Testis (tissue), 3 donors: ENCODE results near the gene IPO7. TPM values are rescaled to one million over a fixed set of nuclear protein-coding genes. Genes with fewer than 3 reads are reported as not detected.
A peak's percentile ranks its signal among the peaks of the same experiment; 100 is the strongest.
"Not testable (repeated sequence)": the region's sequence is repeated elsewhere in the genome, so short reads cannot be mapped to it uniquely, and the experiment has no call there.

ENCODE experiments used
- DNase-seq: peaks from one replicate; pipeline ENCODE4 v3.0.0-alpha.2; 2019
- H3K27ac ChIP-seq, 2 donors: fragments of 200-600 bp; sonication (generic); one replicate each; pipeline ENCODE4 v1.5.1; 2019
- H3K27me3 ChIP-seq: fragments of 200-600 bp; sonication (generic); one replicate; pipeline ENCODE4 v1.5.1; 2019
- H3K36me3 ChIP-seq: fragments of 200-600 bp; sonication (generic); one replicate; pipeline ENCODE4 v1.5.1; 2017; ENCODE audit warnings: low read depth; ENCODE audit errors: missing control alignments
- H3K4me1 ChIP-seq: fragments of 200-600 bp; sonication (generic); one replicate; pipeline ENCODE4 v1.5.1; 2019
- H3K4me3 ChIP-seq, 2 donors: fragments of 200-600 bp; sonication (generic); one replicate each; pipeline ENCODE4 v1.5.1; 2017 to 2019
- H3K9me3 ChIP-seq: fragments of 200-600 bp; sonication (generic); one replicate; pipeline ENCODE4 v1.5.1; 2017
- CTCF ChIP-seq, 3 experiments: fragments of 450-650 bp in 2 of 3; fragments of 200-600 bp in 1 of 3; sonication (generic) in 1 of 3; IDR thresholded peaks; one replicate each; pipeline ENCODE4 v1.5.1; 2016 to 2019; ENCODE audit warnings: antibody characterized with exemption in 3 of 3, mild to moderate bottlenecking in 2 of 3, moderate library complexity in 1 of 3
- POLR2A ChIP-seq: fragments of 450-650 bp; IDR thresholded peaks from one replicate; pipeline ENCODE4 v1.6.1; 2017; ENCODE audit warnings: antibody characterized with exemption, mild to moderate bottlenecking, moderate library complexity
- WGBS, 2 donors: methylation state at CpG; one replicate each; pipeline ENCODE4 v1.1.5; 2018; 5-methylcytosine and 5-hydroxymethylcytosine counted together
- intact Hi-C: fragments of 100-400 bp; cut with DNase I; formaldehyde crosslinking; loops from one replicate; pipeline ENCODE4 v1.15.1; 2023; ENCODE audit warnings: low total_unique reads
- polyA plus RNA-seq: library from polyadenylated mRNA; stranded (reverse); fragments of 350-450 nt; fragmentation: Illumina TruSeq; extraction: RNeasy Lipid Tissue Mini Kit (QIAGEN cat#74804); gene quantifications from one replicate; pipeline ENCODE4 v1.2.3, GENCODE V29; 2014; ENCODE audit warnings: low read depth, low replicate concordance; ENCODE audit not compliant: insufficient read depth
- total RNA-seq, 2 donors: library from RNA; depleted of rRNA; stranded (reverse); fragments of >200 nt; gene quantifications; one replicate each; pipeline ENCODE4 v1.2.3, GENCODE V29; 2016

IPO7 gene
- total and polyA plus RNA-seq, 3 donors from 2014 or later = 28.8 to 65.6 (median 51.7) TPM

- Histone ChIP-seq H3K36me3 (no peaks in the 10 kb centered on the region), H3K4me3 (no peak overlapping the region), H3K27ac (no peak overlapping the region), H3K4me1 (no peaks in the 10 kb centered on the region), H3K9me3 (no peaks in the 10 kb centered on the region), H3K27me3 (no peaks in the 10 kb centered on the region)
- TF ChIP-seq POLR2A (no peak), CTCF (IDR thresholded peaks at IDR 0.05) (no peak)
- DNase-seq = no peak
- WGBS, 2 donors = 88 to 89% methylated on average over 4 of the region's 4 CpGs
- intact Hi-C loops = no loop called here
These were observed 61.8 kb downstream of the IPO7 start for GRCh38 chr11:9446230-9446629.

- no peak for TF ChIP-seq CTCF (IDR thresholded peaks at IDR 0.05)
- TF ChIP-seq POLR2A = no peak
- 95 to 98% methylated on average over 9 of the region's 9 CpGs for WGBS, 2 donors
- Histone ChIP-seq H3K27me3 (no peaks in the 10 kb centered on the region), H3K9me3 (no peaks in the 10 kb centered on the region), H3K27ac (no peak overlapping the region), H3K36me3 (no peaks in the 10 kb centered on the region), H3K4me1 (no peaks in the 10 kb centered on the region), H3K4me3 (no peak overlapping the region)
- DNase-seq = no peak
- intact Hi-C loops = no loop called here
These were observed 64.3 kb downstream of the IPO7 start for GRCh38 chr11:9448576-9449352.

- H3K4me1 ChIP-seq, intact Hi-C loops, DNase-seq, H3K27me3 ChIP-seq, H3K27ac ChIP-seq, H3K36me3 ChIP-seq, H3K9me3 ChIP-seq, H3K4me3 ChIP-seq: not testable (repeated sequence)
- WGBS, 2 donors = 78 to 88% methylated on average over 7 of the region's 7 CpGs
These were observed 67.6 kb downstream of the IPO7 start for GRCh38 chr11:9452023-9452422.

GRCh38 chr11:9455722-9456121 is 71.3 kb downstream of the IPO7 start:
- no peak overlapping the region for H3K27ac ChIP-seq
- no peaks in the 10 kb centered on the region for H3K27me3 ChIP-seq
- H3K4me1 ChIP-seq = no peaks in the 10 kb centered on the region
- DNase-seq = no peak
- TF ChIP-seq CTCF (IDR thresholded peaks at IDR 0.05) (no peak), POLR2A (no peak)
- WGBS, 2 donors = 69 to 88% methylated on average over 5 of the region's 5 CpGs
- H3K9me3 ChIP-seq = no peaks in the 10 kb centered on the region
- intact Hi-C loops = no loop called here
- no peak overlapping the region for H3K4me3 ChIP-seq
- no peaks in the 10 kb centered on the region for H3K36me3 ChIP-seq

- intact Hi-C loops = loop anchor here (2.0 kb wide), 1 partner anchor 145 kb away; the partner anchor contains the start of gene TMEM41B
- Histone ChIP-seq H3K9me3 (no peaks in the 10 kb centered on the region), H3K4me1 (peaks cover 7% of the 10 kb centered on the region), H3K36me3 (no peaks in the 10 kb centered on the region), H3K4me3 (peak overlapping the region; percentile 87 to 94), H3K27me3 (no peaks in the 10 kb centered on the region), H3K27ac (peak overlapping the region; percentile 97 to 100)
- no peak for TF ChIP-seq POLR2A
- no peak for TF ChIP-seq CTCF (IDR thresholded peaks at IDR 0.05)
- 1 to 2% methylated on average over 18 to 23 of the region's 23 CpGs for WGBS, 2 donors
- DNase-seq = peak; percentile 59
These were observed 75.3 kb downstream of the IPO7 start for GRCh38 chr11:9459667-9460321.
